ENCODE results near the gene UNK.
"Not testable (repeated sequence)": the region's sequence is repeated elsewhere in the genome, so short reads cannot be mapped to it uniquely, and the experiment has no call there.

- not testable (repeated sequence) for TF ChIP-seq SIX5 (IDR thresholded peaks at IDR 0.05; ENCODE audit: borderline replicate concordance in 1 of 2, insufficient read depth in 1 of 2, low read depth in 1 of 2, low read length in 2 of 2); EZH2 (IDR thresholded peaks at IDR 0.05; ENCODE audit: borderline replicate concordance, low read depth, low read length); ATF4 (CRISPR knock-in tag; IDR thresholded peaks at IDR 0.05); ELF4 (CRISPR knock-in tag; IDR thresholded peaks at IDR 0.05); ZNF146 (CRISPR knock-in tag; IDR thresholded peaks at IDR 0.05; ENCODE audit: unreplicated experiment); FOXO4 (CRISPR knock-in tag; IDR thresholded peaks at IDR 0.05); ZFP91 (CRISPR knock-in tag; IDR thresholded peaks at IDR 0.05); ZBTB7A (IDR thresholded peaks at IDR 0.05; ENCODE audit: borderline replicate concordance, control insufficient read depth, low read depth, low read length)
These were observed 24.5 kb upstream of the UNK start for GRCh38 chr17:75759978-75760640.
